NCI-H774 (cell line): ENCODE results near the gene DKKL1.
"Not testable (repeated sequence)": the region's sequence is repeated elsewhere in the genome, so short reads cannot be mapped to it uniquely, and the experiment has no call there.

ENCODE experiments used
- DNase-seq: peaks from one replicate; lab custom pipeline; 2025; lab: John Stamatoyannopoulos, UW

Gene DKKL1

DNA sequence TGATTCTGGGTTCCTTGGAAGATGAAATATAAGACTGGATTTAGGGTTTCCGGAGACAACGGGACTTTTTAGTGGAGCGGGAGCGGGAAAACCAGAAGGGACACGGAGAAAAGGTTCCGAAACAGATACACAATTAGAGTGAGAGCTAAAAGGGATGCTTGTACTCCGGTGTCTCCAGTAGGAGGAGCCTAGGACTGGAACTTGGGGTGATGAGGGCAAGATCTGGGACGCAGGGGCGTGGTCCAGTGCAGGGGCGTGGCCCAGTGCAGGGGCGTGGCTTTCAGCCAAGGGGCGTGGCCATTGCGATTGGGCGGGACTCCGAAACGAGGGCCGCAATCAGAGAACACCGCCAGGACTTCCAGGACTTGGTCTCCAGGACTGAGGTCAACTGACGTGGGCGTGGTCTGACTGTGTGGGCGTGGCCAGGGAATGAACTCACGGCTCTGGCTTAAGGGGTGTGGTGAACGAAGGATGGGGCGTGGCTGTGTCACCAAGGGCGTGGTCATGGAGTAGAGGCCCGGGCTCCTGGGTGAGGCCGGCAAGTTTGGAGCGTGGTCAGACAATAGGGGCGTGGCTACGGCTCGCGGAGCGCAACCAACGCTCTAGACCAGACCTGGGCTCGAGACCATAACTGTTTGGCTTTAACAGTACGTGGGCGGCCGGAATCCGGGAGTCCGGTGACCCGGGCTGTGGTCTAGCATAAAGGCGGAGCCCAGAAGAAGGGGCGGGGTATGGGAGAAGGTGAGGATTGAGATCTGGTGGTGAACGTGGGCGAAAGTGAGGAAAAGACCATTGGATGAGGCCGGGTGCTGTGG, at the start of gene DKKL1:
TSS of gene DKKL1 (plus strand) at position 610 of the 815 bp plus-strand sequence. CDS start at position 732, 122 bp downstream.
- DNase-seq, result no peak

DNA sequence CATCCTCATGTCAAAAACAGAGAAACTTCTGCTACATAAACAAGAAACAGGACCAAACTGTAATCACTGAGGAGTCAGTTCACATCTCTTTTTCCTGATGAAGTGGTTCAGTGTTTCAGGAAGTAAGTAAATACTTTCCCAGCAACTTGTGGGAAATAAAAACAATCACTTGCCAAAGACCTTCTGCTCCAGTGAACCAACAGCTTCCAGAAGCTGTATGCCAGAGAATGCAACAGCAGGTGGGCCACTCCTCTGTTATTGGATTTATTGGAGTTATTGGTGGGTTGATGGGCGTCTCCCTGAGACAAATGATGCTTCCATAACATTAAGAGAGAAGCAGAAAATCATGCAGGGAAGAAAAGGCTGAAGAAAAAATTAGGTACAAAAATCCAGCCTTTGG, 48.6 kb upstream of the DKKL1 start:
- no peak for DNase-seq

DNA sequence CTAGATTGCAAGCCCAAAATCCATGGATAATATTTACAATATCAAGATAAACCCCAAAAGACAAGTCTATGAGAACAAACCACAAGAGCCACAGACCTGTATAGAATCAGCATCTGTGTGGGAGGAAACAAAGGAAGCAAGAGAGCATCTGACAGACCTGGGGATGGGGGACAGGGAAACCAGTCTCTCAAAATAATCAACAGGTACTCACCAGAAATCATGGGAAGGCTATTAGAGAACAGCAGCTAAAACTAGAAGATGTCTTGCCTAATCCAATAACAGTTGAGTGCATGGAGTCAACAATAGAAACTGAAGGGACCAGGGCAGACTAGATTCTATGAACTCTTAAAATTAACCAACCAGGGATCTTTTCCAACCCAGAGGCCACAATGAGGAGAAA, 47.4 kb upstream of the DKKL1 start:
- no peak for DNase-seq

DNA sequence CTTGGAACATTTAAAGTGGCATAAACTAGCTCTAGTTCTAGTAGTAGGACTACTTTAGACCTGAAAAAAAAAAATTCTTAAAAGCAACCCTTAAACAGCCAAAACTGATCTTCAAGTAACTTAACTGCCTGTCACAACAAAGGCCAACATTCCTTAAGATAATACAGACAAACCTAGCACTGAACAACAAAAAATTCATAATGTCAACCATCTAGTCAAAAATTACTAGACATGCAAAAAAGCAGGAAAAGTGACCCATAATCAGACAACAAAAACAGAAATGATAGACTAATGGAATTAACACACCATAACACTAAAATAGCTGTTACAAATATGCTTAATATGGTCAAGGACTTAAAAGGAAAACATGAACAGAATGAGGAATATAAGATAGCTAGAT, 45.4 kb upstream of the DKKL1 start:
- DNase-seq, result no peak

DNA sequence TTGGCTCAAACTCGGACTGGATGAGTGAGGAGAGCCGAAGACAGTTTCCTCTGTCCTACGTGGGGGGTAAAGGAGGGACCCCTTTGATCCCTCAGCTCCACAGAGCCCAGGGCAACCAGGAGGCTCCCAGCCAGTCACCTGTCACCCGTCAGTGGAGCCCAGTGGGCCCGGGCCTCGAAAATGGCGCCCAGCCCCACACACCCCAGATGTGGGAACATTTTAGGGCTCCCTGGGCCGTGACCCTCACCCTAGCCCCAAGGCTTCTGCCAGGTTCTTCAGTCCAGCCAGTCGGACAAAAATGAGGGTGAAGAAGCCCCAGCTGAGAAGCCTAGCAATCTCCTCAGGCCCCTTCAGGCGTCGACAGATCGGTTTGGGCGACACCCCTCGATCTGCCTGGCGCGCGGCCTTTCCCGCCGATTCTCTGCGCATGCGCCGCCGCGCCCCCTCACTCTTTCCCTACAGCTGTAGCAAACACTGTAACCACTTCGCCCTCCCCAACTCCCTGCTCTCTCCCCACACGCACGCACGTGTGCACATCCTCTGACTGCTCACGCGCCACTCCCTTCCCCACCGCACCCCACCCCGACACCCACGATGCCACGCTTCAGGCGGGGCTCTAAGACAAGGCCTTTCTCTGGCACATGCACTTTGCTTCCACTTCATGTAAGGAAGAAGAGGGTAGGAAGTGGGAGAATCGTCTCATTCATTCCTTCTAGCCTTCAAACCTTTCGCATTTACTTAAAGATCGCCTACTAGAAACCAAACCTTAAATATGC, 38.7 kb upstream of the DKKL1 start, which contains the start of gene SLC6A16:
TSS of gene SLC6A16 (minus strand) at position 391 of the 776 bp plus-strand sequence. CDS start 13,844 bp downstream, outside the sequence.
- DNase-seq, result no peak

DNA sequence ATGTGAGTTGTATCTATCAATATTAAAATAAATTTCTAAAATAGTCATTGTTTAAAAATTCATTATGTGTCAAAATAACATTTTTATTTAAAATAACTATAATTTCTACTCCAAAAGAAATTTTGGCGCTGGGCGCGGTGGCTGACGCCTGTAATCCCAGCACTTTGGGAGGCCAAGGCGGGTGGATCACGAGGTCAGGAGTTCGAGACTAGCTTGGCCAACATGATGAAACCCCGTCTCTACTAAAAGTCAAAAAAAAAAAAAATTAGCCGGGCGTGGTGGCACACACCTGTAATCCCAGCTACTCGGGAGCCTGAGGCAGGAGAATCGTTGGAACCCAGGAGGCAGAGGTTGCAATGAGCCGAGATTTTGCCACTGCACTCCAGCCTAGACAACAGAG, 37.9 kb upstream of the DKKL1 start:
- DNase-seq, result not testable (repeated sequence)

DNA sequence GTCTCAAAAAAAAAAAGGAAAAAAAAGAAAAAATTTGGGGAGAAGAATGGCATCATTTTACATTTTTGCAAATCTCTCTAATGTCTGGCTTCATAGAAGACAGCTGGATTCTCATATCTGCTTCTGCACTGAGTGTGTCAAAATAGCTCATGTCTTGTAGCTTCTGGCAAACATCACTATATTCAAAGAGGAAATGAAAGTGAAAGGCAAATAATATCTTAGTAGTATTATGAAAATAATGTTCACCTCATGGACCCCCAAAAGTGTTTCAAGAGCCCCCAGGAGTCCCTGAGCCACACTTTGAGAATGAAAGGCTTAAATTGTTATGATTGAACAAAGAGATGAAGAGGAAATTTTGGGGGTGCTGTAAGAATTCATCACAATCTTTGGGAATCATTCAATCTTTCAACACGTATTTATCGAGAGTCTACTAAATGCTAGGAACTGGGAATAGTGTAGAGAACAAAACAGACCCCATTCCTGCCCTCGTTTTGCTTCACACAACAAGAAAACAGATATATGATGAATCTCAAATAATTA, 37.4 kb upstream of the DKKL1 start:
- DNase-seq, result no peak

DNA sequence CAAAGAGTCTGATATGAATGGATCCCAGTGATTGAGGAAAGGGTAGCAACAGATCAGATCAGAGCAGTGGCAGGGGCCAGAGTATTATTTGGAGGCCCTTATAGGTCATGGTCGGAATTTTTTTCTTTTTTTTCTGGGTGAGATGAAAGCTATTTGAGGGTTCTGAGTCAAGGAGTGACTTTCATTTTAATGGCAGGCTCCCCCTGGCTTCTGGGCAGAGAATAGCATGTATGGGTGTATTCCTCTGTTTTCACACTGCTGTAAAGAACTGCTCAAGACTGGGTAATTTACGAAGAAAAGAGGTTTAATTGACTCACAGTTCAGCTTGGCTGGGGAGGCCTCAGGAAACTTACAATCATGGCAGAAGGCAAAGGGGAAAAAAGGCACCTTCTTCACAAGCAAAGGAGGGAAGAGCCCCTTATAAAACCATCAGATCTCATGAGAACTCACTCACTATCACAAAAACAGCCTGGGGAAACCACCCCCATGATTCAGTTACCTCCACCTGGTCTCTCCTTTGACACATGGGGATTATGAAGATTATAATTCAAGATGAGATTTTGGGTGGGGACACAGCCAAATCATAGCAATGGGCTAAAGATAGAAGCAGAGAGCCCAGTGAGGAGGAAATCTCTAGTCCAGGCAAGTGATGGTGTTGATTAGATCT, 35.7 kb upstream of the DKKL1 start:
- no peak for DNase-seq

DNA sequence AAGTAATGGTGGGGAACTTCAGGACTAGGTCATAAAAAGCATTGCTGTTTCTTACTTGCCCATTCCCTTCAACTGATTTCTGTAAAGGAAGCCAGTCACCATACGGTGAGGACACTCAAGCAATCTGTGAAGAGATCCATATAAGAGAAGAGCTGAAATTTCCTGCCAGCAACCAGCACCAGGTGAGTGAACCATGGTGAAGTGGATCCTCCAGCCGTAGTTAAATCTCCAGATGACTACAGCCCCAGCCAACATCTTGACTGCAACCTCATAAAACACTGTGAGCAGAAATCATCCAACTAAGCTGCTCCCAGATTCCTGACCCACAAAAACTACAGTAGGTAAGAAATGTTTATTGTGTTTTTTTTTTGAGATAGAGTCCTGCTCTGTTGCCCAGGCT, 34.9 kb upstream of the DKKL1 start:
- no peak for DNase-seq

DNA sequence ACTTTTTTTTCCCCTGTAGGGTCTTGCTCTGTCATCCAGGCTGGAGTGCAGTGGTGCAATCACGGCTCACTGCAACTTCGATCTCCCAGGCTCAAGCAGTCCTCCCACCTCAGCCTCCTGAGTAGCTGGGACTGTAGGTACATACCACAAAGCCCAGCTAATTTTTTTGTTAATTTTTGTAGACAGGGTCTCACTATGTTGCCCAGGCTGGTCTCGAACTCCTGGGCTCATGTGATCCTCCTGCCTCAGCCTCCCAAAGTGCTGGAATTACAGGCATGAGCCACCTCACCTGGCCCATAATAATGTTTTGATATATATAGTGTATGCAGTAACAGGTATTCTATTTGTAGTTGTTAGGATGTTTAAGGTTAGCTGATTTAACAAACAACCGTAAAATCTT, 32.5 kb upstream of the DKKL1 start:
- not testable (repeated sequence) for DNase-seq

DNA sequence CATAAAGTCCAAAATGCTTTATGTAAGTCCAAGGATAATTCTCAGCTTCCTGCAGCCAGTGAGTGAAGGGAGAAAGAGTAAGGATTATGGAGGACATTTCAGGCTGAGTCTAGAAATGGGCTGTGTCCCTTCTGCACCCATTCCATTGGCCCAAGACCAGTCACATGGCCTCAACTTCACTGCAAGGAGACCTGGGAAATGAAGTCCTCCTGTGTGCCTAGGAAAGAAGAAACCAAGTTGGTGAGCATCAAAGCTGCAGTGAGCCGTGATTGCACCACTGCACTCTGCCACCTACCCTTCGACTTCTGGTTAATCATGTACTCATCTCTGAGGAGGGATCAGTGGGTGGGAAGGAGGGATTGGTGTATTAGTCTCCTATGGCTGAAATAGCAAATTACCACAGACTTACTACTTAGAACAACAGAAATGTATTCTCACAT, 32.0 kb upstream of the DKKL1 start:
- no peak for DNase-seq

DNA sequence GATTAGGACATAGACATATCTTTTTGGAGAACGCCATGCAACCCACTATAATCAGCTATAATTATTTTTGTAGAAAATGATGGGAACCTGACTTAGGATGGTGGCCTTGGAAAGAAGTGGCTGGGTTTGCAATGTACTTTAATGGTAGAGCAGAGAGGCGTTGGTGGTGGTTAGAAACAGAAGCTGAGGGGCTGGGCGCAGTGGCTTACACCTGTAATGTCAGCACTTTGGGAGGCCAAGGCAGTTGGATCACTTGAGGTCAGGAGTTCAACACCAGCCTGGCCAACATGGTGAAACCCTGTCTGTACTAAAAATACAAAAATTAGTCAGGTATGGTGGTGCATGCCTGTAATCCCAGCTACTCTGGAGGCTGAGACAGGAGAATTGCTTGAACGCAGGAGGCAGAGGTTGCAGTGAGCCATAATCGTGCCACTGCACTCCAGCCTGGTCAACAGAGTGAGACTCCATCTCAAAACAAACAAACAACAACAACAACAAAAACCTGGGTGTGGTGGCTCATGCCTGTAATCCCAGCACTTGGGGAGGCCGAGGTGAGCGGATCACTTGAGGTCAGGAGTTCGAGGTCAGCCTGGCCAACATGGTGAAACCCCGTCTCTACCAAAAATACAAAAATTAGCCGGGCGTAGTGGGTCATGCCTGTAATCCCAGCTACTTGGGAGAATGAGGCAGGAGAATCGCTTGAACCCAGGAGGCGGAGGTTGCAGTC, 30.8 kb upstream of the DKKL1 start:
- not testable (repeated sequence) for DNase-seq

DNA sequence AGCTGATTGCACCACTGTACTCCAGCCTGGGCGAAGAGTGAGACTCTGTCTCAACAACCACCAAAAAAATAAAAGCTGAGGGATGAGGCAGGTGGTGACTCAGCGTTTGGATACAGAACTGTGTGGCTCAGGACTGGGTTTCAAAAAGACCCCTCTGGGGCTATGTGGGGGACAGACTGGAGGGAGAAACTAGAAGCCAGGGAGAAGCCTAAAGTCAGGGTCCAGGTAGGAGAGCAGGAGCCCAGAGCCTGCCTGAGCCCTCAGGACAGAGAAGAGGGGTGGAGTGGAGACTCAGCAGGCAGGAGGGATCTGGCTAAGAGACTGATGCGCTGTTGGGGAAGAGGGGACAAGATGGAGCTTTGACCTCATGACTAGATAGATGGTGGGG, 30.3 kb upstream of the DKKL1 start:
- no peak for DNase-seq

DNA sequence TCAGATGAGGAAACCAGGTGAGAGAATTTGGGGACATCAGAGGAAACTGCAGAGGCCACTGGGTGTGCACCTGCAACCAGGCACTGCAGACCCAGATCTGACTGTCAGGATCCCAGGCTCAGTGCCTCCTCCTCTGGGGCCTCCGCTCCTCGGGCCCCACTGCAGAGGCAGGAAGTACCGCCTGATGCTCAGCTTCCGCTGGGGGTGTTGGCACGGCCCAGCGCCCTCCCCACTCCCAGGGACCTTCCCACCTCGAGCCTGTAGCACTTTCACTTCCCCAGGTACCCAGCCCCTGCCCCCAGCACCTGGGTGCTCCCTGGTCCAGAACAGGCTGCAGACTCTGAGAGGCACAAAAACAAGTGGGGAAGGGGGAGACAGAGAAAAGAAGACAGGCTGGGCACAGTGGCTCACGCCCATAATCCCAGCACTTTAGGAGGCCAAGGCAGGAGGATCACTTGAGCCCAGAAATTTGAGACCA, 29.8 kb upstream of the DKKL1 start:
- no peak for DNase-seq

DNA sequence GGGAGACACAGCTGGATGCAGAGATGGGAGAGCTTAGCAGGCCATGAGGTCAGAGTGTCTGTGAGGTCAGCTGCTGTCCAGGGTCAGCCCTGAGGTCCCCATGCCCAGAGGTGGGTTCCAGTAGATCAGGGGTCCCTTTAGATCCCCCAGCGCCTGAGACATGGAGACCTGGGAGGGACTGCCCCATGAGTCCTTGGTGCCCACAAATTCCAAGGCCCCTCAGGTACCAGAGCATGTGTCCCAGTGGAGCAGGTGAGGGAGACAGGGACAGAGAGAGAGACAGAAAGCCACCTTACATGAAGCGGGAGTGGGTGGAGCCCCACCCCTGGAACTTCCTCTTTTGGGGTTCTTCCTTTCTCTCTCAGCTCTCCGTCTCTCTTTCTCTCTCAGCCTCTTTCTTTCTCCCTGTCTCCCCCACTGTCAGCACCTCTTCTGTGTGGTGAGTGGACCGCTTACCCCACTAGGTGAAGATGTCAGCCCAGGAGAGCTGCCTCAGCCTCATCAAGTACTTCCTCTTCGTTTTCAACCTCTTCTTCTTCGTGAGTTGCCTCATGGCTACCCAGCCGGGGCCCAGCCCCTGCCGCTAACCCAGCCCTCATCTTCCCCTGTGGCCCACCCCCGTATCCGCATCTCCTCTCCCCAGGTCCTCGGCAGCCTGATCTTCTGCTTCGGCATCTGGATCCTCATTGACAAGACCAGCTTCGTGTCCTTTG, 28.4 kb upstream of the DKKL1 start, which contains the start of gene CD37:
TSS of gene CD37 (plus strand) at position 336 of the 713 bp plus-strand sequence. CDS start at position 471, 135 bp downstream.
- DNase-seq, result no peak

DNA sequence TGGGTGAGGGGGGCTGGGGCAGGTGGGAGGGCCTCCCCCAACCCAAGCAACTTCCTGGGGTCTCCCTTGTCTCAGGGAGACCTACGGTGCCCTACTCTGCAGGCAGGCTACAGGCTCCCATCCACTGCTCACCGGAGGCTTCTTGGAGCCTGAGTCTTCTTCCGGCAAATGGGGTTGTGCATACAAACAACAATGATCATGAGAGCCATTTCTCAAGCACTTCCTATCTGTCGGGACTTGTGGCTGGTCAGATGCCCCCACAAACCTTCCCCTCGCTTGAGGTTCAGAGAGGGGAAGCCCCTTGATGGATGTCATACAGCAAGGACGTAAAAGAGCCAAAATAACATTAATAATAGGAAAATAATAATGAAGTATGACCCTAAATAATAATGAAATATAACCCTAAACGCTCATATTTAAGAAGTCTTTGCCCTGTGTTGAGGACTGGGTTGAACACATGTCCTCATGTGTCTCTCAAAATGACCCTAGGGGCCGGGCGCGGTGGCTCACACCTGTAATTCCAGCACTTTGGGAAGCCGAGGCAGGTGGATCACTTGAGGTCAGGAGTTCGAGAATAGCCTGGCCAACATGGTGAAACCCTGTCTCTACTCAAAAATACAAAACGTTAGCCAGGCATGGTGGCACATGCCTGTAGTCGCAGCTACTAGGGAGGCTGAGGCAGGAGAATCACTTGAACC, 27.7 kb upstream of the DKKL1 start:
- no peak for DNase-seq

DNA sequence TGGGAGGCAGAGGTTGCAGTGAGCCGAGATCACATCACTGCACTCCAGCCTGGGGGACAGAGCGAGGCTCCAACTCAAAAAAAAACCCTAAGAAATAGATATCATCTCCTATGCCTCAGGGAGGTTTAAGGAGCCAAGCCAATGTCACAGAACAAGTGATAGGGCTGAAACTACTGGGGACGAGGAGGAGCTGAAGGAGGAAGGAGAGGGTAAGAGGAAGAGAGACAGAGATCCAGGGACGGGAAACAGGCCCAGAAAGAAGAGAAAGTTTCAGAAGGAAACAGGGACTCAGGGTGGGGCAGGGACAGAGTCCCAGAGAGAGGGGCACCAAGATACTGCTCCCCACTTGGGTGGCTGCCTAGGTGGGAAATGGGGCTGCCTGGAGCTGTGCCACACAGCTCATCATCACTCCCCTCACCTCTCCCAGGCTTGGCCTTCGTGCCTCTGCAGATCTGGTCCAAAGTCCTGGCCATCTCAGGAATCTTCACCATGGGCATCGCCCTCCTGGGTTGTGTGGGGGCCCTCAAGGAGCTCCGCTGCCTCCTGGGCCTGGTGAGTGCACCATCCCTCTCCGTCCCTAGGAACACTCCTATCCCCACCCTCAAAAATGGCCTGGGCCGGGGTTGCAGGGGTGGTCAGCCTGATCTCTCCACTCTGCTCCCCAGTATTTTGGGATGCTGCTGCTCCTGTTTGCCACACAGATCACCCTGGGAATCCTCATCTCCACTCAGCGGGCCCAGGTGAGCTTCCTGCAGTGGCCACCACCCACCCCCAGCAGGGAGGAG, 27.0 kb upstream of the DKKL1 start:
- DNase-seq, result no peak

DNA sequence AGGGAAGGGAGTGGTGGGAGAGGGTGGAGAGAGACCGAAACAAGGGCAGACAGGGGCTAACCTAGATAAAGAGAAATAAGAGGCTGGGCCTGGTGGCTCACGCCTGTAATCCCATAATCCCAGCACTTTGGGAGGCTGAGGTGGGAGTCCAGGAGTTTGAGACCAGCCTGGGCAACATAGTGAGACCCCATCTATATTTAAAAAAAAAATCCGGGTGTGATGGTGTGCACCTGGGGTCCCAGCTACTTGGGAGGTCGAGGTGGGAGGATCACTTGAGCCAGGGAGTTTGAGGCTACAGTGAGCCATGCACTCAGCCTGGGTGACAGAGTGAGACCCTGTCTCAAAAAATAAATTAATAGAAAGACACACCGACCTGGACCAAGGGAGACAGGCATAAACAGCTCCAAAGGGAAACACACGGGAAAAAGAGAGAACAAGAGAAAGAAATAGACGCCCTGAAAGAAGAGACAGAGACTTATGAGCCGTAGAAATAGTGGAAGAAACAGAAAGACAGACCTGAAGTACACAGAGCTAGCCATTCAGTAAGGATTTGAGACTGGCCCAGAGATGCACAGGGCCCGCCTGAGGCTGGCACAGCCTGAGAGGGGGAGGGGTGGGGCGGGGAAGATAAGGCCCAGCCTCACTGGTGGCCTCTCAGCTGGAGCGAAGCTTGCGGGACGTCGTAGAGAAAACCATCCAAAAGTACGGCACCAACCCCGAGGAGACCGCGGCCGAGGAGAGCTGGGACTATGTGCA, 26.2 kb upstream of the DKKL1 start:
- no peak for DNase-seq
